GM18502 (cell line): ENCODE data around the gene ATXN7L3.
"Not testable (repeated sequence)": the region's sequence is repeated elsewhere in the genome, so short reads cannot be mapped to it uniquely, and the experiment has no call there.

Experiments used
- ATAC-seq: cut with Tn5 transposase; IDR thresholded peaks from one replicate; pipeline ENCODE4 v1.9.1; 2021; ENCODE audit warnings: mild to moderate bottlenecking; ENCODE audit not compliant: unreplicated experiment, poor library complexity

ATXN7L3 gene

DNA sequence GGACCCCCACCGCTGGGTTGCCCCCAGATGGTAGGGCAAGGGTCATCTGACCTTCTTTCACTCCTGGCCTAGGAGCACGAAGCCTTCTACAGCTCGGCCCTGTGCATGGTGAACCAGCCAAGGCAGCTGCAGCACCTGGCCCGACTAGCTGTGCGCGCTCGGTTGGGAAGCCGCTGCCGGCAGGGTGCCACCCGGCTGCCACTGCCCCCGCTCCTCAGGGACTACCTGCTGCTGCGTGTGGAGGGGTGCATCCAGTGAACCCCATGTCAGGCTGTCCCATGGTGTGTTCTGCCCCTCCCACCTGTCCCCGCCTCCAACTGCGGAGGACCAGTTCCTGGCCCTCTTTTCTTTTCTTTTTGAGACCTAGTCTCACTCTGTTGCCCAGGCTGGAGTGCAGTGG is 21.6 kb downstream of the ATXN7L3 start:
- no peak for ATAC-seq

GRCh38 chr17:44177640-44178039 is 22.0 kb downstream of the ATXN7L3 start:
- no peak for ATAC-seq

- ATAC-seq: no peak
These were observed 22.8 kb downstream of the ATXN7L3 start for GRCh38 chr17:44176671-44177501.

DNA sequence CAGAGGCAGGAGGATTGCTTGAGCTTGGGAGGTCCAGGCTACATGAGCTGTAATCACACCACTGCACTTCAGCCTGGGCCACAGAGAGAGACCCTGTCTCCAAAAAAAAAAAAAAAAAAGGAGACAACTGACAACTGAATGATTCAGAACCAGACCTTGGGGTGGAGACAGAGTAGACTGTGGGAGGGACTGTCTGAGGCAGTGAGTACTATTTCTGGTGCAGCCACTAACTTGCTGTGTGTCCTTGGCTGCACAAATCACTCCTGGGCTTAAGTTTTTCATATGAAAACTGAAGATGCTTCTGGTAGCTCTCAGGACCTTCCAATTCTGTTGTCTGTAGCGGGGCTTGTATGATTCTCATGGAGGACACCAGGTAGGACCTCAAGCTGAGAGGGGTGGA is 23.4 kb downstream of the ATXN7L3 start:
- ATAC-seq: no peak

- ATAC-seq: no peak
These were observed 25.3 kb downstream of the ATXN7L3 start for GRCh38 chr17:44174427-44174826.

DNA sequence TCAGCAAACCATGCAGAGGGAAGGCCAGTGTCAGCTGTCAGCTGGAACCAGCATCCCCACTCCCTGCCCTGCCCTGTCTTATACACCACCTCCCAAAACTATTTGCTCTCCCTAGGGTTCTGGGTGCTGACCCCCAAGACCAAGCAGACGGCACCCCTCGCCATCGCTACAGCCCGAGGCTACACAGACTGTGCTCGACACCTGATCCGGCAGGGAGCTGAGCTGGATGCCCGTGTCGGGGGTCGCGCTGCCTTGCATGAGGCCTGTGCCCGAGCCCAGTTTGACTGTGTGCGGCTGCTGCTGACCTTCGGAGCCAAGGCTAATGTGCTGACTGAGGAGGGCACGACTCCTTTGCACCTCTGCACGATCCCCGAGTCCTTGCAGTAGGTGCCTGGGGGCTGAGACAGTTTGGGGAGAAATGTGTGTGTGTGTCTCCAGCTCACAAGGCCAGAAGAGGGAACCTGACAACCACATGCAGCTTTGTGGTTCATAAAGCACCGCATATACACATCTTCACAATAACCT is 27.7 kb downstream of the ATXN7L3 start:
- ATAC-seq: no peak

- no peak for ATAC-seq
These were observed 29.0 kb downstream of the ATXN7L3 start, which contains the start of gene ASB16 for GRCh38 chr17:44170499-44171201. Gene ASB16 (plus strand): TSS chr17:44170704. CDS start chr17:44170790, 86 bp downstream.

- ATAC-seq: no peak
These were observed 29.6 kb downstream of the ATXN7L3 start for GRCh38 chr17:44170135-44170498.

GRCh38 chr17:44167181-44167861 is 32.4 kb downstream of the ATXN7L3 start:
- ATAC-seq: no peak

- ATAC-seq: no peak
These were observed 35.2 kb downstream of the ATXN7L3 start for GRCh38 chr17:44164476-44164875.

GRCh38 chr17:44159519-44160210 is 40.0 kb downstream of the ATXN7L3 start:
- ATAC-seq: no peak

- no peak for ATAC-seq
These were observed 44.2 kb downstream of the ATXN7L3 start for GRCh38 chr17:44155488-44155887.

- no peak for ATAC-seq
These were observed 46.8 kb downstream of the ATXN7L3 start for GRCh38 chr17:44152875-44153274.

- ATAC-seq: no peak
These were observed 49.8 kb downstream of the ATXN7L3 start for GRCh38 chr17:44149750-44150329.

GRCh38 chr17:44149066-44149465 is 50.6 kb downstream of the ATXN7L3 start:
- ATAC-seq: not testable (repeated sequence)

DNA sequence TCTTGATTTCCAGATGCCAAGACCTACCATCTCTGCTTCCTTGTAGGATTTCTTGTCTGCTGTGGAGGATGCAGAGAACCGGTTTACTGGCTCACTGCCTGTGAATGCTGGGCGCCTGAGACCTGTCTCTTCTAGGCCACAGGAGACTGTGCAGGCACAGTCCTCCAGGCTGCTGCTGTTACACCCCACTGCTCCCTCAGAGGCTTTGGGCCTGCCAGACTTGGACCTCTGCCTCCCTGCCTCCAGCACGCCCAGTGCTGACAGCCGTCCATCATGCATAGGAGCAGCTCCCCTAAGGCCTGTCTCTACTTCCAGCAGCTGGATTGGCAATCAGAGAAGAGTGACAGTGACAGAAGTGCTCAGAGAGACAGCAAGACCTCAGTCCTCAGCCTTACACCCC is 51.9 kb downstream of the ATXN7L3 start:
- ATAC-seq: no peak

- ATAC-seq: no peak
These were observed 53.0 kb downstream of the ATXN7L3 start for GRCh38 chr17:44146375-44147346.

DNA sequence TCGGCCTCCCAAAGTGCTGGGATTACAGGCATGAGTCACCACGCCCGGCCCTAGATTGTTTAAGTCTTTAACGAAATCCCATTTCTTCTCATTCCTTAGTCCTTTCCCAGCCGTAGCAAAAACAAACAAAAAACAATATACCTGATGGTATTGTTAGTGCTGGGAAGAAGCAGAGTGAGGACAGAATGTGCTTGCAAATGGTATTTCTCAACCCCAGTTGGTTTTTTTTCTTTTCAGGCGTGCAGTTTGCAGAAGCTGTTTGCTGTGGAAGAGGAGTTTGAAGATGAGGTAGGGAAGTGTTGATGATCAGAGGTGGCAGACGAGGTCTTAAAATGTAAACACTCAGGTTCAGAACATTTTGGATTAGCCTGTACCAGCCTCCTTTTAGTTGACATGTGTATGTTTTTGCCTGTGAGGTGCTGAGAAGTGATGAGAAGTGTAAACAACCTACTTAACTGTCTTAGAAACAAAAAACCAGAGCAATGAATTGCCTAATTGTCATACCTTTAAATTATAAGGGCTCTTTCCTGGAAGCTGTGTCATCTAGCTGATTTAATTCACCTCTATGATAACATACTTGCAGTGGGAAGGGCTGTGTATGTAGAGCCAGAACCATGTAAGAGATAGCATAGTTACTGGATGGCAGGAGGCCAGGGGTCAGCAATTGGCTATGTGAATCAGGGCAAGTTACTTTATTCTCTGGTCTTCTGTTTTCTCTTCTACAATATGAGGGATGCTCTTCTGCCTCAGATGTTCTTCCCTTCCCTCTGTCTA is 54.5 kb downstream of the ATXN7L3 start:
- no peak for ATAC-seq
